ENCODE data around the gene CAMSAP1. TPM values are rescaled to one million over a fixed set of nuclear protein-coding genes. Genes with fewer than 3 reads are reported as not detected.

Gene CAMSAP1
- total and polyA plus RNA-seq, 9 of the 15 experiments (the other 6 are each of a cell fraction or from before 2014, with no cell fraction given) = 1.5 to 28.8 (median 14.3) TPM

DNA sequence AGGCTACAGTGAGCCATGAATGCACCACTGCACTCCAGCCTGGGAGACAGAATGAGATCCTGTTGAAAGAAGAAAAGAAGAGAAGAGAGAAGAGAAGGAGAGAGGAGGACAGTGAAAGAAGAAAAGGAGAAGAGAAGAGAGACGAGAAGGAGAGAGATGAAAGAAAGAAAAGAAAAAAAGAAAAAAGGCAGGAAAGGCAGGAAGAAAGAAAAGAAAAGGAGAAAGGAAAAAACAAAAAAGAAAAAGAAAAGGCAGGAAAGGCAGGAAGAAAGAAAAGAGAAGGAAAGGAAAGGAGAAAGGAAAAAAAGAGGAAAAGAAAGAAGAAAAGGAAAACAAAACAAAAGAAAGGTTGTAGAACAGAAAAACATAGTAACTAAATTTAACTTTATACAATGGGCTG lies 14.2 kb downstream of the CAMSAP1 start (continued):
- TF ChIP-seq, protein P1, sequence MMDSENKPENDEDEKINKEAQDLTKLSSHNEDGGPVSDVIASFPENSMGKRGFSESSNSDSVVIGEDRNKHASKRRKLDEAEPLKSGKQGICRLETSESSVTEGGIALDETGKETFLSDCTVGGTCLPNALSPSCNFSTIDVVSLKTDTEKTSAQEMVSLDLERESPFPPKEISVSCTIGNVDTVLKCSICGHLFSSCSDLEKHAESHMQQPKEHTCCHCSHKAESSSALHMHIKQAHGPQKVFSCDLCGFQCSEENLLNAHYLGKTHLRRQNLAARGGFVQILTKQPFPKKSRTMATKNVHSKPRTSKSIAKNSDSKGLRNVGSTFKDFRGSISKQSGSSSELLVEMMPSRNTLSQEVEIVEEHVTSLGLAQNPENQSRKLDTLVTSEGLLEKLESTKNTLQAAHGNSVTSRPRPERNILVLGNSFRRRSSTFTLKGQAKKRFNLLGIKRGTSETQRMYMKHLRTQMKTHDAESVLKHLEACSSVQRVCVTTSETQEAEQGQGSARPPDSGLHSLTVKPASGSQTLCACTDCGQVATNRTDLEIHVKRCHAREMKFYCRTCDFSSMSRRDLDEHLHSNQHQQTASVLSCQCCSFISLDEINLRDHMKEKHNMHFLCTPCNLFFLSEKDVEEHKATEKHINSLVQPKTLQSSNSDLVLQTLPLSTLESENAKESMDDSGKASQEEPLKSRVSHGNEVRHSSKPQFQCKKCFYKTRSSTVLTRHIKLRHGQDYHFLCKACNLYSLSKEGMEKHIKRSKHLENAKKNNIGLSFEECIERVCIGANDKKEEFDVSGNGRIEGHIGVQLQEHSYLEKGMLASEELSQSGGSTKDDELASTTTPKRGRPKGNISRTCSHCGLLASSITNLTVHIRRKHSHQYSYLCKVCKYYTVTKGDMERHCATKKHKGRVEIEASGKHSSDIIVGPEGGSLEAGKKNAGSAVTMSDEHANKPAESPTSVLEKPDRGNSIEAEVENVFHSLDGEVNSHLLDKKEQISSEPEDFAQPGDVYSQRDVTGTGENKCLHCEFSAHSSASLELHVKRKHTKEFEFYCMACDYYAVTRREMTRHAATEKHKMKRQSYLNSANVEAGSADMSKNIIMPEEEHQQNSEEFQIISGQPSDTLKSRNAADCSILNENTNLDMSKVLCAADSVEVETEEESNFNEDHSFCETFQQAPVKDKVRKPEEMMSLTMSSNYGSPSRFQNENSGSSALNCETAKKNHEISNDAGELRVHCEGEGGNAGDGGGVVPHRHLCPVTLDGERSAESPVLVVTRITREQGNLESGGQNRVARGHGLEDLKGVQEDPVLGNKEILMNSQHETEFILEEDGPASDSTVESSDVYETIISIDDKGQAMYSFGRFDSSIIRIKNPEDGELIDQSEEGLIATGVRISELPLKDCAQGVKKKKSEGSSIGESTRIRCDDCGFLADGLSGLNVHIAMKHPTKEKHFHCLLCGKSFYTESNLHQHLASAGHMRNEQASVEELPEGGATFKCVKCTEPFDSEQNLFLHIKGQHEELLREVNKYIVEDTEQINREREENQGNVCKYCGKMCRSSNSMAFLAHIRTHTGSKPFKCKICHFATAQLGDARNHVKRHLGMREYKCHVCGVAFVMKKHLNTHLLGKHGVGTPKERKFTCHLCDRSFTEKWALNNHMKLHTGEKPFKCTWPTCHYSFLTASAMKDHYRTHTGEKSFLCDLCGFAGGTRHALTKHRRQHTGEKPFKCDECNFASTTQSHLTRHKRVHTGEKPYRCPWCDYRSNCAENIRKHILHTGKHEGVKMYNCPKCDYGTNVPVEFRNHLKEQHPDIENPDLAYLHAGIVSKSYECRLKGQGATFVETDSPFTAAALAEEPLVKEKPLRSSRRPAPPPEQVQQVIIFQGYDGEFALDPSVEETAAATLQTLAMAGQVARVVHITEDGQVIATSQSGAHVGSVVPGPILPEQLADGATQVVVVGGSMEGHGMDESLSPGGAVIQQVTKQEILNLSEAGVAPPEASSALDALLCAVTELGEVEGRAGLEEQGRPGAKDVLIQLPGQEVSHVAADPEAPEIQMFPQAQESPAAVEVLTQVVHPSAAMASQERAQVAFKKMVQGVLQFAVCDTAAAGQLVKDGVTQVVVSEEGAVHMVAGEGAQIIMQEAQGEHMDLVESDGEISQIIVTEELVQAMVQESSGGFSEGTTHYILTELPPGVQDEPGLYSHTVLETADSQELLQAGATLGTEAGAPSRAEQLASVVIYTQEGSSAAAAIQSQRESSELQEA (IDR thresholded peaks at IDR 0.05; ENCODE audit: low read depth) = 0 out of 2 replicates have a peak, but pooled peaks have one; percentile 40
- no peak for TF ChIP-seq POLR2G (IDR thresholded peaks at IDR 0.05; ENCODE audit: low read depth, low read length)
- TF ChIP-seq, protein P2, sequence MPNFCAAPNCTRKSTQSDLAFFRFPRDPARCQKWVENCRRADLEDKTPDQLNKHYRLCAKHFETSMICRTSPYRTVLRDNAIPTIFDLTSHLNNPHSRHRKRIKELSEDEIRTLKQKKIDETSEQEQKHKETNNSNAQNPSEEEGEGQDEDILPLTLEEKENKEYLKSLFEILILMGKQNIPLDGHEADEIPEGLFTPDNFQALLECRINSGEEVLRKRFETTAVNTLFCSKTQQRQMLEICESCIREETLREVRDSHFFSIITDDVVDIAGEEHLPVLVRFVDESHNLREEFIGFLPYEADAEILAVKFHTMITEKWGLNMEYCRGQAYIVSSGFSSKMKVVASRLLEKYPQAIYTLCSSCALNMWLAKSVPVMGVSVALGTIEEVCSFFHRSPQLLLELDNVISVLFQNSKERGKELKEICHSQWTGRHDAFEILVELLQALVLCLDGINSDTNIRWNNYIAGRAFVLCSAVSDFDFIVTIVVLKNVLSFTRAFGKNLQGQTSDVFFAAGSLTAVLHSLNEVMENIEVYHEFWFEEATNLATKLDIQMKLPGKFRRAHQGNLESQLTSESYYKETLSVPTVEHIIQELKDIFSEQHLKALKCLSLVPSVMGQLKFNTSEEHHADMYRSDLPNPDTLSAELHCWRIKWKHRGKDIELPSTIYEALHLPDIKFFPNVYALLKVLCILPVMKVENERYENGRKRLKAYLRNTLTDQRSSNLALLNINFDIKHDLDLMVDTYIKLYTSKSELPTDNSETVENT (CRISPR knock-in tag; IDR thresholded peaks at IDR 0.05) = no peak
- TF ChIP-seq, protein P3, sequence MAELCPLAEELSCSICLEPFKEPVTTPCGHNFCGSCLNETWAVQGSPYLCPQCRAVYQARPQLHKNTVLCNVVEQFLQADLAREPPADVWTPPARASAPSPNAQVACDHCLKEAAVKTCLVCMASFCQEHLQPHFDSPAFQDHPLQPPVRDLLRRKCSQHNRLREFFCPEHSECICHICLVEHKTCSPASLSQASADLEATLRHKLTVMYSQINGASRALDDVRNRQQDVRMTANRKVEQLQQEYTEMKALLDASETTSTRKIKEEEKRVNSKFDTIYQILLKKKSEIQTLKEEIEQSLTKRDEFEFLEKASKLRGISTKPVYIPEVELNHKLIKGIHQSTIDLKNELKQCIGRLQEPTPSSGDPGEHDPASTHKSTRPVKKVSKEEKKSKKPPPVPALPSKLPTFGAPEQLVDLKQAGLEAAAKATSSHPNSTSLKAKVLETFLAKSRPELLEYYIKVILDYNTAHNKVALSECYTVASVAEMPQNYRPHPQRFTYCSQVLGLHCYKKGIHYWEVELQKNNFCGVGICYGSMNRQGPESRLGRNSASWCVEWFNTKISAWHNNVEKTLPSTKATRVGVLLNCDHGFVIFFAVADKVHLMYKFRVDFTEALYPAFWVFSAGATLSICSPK (IDR thresholded peaks at IDR 0.05; ENCODE audit: borderline replicate concordance) = 0 out of 2 replicates have a peak, but pooled peaks have one; percentile 42
- no peak for TF ChIP-seq RAD21 (CRISPR knock-in tag; conservative IDR thresholded peaks at IDR 0.05 in 1 of 2, IDR thresholded peaks at IDR 0.05 in 1 of 2)
- no peak for TF ChIP-seq ZKSCAN1 (IDR thresholded peaks at IDR 0.05; ENCODE audit: low read depth, low read length)
- no peak for TF ChIP-seq KLF1 (tag; IDR thresholded peaks at IDR 0.05)
- no peak for TF ChIP-seq CBX3 (IDR thresholded peaks at IDR 0.05; ENCODE audit: borderline replicate concordance in 1 of 2, low read length in 2 of 2)
- TF ChIP-seq ETV5 (CRISPR knock-in tag; IDR thresholded peaks at IDR 0.05; ENCODE audit: low read depth) = no peak
- TF ChIP-seq MYC (IDR thresholded peaks at IDR 0.05; ENCODE audit: low read depth, low read length) = no peak
- no peak for TF ChIP-seq MYC (CRISPR knock-in tag; IDR thresholded peaks at IDR 0.05; ENCODE audit: borderline replicate concordance, low read depth)
- TF ChIP-seq KHSRP (IDR thresholded peaks at IDR 0.05) = peak; percentile 47; the same call in 1 of the 2 replicates
- TF ChIP-seq ATF7 (IDR thresholded peaks at IDR 0.05) = no peak
- TF ChIP-seq TRIM24 (IDR thresholded peaks at IDR 0.05) = peak in 1 of 2 experiments; percentile 35; a peak in 1 of 4 replicates
- TF ChIP-seq, protein P4, sequence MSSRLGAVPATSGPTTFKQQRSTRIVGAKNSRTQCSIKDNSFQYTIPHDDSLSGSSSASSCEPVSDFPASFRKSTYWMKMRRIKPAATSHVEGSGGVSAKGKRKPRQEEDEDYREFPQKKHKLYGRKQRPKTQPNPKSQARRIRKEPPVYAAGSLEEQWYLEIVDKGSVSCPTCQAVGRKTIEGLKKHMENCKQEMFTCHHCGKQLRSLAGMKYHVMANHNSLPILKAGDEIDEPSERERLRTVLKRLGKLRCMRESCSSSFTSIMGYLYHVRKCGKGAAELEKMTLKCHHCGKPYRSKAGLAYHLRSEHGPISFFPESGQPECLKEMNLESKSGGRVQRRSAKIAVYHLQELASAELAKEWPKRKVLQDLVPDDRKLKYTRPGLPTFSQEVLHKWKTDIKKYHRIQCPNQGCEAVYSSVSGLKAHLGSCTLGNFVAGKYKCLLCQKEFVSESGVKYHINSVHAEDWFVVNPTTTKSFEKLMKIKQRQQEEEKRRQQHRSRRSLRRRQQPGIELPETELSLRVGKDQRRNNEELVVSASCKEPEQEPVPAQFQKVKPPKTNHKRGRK (tag; IDR thresholded peaks at IDR 0.05) = peak; percentile 97
